Measurements from ENCODE around the gene F12.

Gene F12

GRCh38 chr5:177409043-177409801, at the start of gene F12:
Gene F12 (minus strand): TSS chr5:177409564. CDS start chr5:177409527, 37 bp downstream.
- no peak within 1 kb of the TSS for H3K4me3 ChIP-seq
- no peak within 1 kb of the TSS for H3K27ac ChIP-seq

- Histone ChIP-seq H3K4me3 (no peak overlapping the region), H3K27ac (no peak overlapping the region)
Measured at GRCh38 chr5:177458912-177459350, 49.6 kb upstream of the F12 start.

DNA sequence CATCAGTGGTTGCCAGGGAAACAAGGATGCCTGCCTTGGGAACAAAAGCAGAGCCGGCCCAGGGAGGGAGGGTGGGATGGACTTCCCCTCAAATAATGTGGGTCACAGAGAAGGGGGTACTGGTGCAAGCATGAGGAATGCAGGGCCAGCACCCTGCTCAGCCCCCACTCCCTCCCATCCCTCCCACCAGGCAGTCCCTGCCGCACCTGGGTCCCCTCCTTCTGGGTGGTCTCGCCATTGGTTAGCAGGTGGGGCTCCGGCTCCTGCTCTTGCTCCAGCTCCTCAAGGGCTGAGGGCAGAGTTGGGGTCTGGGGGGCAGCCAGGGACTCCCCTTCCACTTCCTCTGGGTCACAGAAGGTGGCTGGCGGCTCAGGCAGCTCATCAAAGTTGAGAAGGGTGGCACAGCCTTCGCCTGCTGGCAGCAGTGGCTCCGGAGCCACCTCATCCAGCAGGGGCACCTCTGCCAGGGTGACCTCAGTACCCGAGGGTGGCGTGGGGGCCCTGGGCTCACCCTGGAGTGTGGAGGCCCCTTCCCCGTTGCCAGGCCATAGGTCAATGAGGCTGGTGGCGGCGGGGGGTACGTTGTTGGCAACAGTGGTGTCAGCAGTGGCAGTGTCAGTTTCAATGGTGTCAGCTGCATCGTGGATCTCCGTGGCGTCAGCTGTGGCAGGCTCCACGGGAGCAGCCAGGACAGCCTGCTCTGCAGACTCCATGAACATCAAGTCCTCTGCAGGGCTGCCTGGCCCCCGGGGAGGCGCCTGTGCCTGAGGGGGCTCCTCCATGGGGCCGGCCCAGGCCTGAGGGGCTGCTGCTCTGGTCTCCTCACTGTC, 48.7 kb upstream of the F12 start:
- H3K4me3 ChIP-seq, result no peak overlapping the region
- H3K27ac ChIP-seq, result peak overlapping the region in 2 of 21 experiments; percentile 2 to 31

GRCh38 chr5:177456976-177457851, 47.9 kb upstream of the F12 start:
- peak overlapping the region in 1 of 21 experiments; percentile 16 for H3K27ac ChIP-seq
- no peak overlapping the region for H3K4me3 ChIP-seq

GRCh38 chr5:177456591-177456964, 47.2 kb upstream of the F12 start:
- H3K27ac ChIP-seq, result peak overlapping the region in 3 of 21 experiments; percentile 16 to 77 (median 72)
- peak overlapping the region in 3 of 7 experiments; percentile 49 to 63 (median 62) for H3K4me3 ChIP-seq

DNA sequence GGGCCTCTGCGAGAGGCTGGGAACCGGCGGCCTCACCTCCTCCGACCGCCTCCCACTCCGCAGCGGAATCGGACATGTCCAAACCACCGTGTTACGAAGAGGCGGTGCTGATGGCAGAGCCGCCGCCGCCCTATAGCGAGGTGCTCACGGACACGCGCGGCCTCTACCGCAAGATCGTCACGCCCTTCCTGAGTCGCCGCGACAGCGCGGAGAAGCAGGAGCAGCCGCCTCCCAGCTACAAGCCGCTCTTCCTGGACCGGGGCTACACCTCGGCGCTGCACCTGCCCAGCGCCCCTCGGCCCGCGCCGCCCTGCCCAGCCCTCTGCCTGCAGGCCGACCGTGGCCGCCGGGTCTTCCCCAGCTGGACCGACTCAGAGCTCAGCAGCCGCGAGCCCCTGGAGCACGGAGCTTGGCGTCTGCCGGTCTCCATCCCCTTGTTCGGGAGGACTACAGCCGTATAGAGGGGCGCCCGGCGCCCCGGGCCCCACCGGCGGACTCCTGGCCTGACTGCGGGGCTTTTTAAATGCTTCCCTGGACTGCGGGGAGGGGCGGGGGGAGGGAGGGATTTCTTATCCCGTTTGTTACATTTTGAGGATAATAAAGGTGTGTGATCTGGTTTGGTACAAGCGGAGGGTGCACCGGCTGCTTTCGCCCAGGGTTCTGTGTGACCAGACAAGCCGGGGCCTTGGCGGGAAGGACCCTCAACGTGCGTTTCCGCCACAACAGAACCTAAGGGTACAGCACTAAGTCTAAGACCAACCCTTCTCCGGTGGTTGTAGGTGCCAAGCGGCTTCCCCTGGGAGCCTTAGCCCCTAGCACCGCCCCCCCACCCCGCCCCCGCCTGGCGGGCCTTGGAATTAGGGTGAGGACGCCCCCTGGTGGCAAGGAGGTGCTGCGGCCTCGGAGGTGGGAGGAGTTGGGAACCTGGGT, 46.6 kb upstream of the F12 start:
- H3K4me3 ChIP-seq, result peak overlapping the region; percentile 49 to 63 (median 58)
- H3K27ac ChIP-seq, result peak overlapping the region in 20 of 21 experiments; percentile 18 to 88 (median 68)

DNA sequence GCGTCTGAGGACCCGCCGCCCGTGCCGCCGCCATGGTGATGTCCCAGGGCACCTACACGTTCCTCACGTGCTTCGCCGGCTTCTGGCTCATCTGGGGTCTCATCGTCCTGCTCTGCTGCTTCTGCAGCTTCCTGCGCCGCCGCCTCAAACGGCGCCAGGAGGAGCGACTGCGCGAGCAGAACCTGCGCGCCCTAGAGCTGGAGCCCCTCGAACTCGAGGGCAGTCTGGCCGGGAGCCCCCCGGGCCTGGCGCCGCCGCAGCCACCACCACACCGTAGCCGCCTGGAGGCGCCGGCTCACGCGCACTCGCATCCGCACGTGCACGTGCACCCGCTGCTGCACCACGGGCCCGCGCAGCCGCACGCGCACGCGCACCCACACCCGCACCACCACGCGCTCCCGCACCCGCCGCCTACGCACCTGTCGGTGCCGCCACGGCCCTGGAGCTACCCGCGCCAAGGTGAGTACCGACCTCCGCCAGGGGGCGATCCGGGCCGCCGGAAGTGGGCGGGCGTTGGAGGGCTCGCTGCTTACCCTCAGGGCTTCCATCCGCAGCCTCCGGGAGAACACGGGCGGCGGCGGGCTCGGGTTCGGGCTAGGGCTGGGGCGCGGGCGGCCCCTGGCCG, 45.8 kb upstream of the F12 start:
- Histone ChIP-seq H3K4me3 (peak overlapping the region; percentile 49 to 63 (median 58)), H3K27ac (peak overlapping the region in 20 of 21 experiments; percentile 18 to 88 (median 68))

GRCh38 chr5:177454397-177455035, 45.2 kb upstream of the F12 start:
- peak overlapping the region; percentile 49 to 63 (median 58) for H3K4me3 ChIP-seq
- peak overlapping the region in 19 of 21 experiments; percentile 22 to 88 (median 72) for H3K27ac ChIP-seq

- Histone ChIP-seq H3K4me3 (peak overlapping the region; percentile 49 to 63 (median 58)), H3K27ac (peak overlapping the region in 18 of 21 experiments; percentile 22 to 88 (median 72))
Measured at GRCh38 chr5:177453852-177454396, 44.6 kb upstream of the F12 start.

GRCh38 chr5:177452688-177453638, 43.6 kb upstream of the F12 start:
- H3K27ac ChIP-seq, result peak overlapping the region in 3 of 21 experiments; percentile 58 to 81 (median 80)
- H3K4me3 ChIP-seq, result no peak overlapping the region

- H3K4me3 ChIP-seq, result no peak overlapping the region
Measured at GRCh38 chr5:177450667-177451424, 41.5 kb upstream of the F12 start.

GRCh38 chr5:177449140-177450061, 40.0 kb upstream of the F12 start:
- no peak overlapping the region for H3K27ac ChIP-seq
- no peak overlapping the region for H3K4me3 ChIP-seq

More at GRCh38 chr5:177450667-177451424, 41.5 kb upstream of the F12 start:
- H3K27ac ChIP-seq, result no peak overlapping the region

DNA sequence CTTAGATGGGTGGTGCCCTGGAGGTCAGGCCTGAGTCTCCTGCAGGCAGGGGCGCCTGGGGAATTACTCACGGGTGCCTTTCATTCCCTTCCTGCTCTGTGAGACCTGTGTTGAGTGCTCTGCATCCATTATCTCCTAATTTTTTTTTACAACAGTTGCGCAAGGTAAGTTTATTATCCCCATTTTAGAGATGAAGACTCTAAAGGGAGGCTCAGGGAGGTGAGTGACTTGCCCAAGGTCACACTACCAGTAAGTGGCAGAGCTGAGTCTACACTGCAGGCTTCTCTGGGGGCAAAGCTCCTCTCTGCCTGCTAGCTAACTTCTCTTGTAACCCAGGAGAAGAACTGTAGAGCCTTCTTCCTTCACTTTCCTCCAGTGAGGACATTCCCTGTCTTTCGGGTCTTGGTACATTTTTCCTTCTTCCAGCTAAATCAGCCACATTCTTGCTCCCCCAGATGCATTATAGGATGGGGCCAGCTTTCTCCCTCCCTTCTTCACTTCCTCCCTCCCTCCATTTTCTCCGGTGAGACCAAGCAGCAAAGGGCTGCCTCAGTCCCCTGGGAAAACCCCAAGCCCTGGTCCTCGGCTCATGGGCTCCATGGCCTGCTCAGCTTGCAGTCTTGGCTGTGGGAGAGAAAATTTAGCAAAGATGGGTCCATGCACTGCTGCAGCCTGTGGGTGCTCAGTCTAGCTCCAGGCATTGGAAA, 39.0 kb upstream of the F12 start:
- Histone ChIP-seq H3K4me3 (no peak overlapping the region), H3K27ac (no peak overlapping the region)
